Esophagus squamous epithelium (tissue), 5 donors: ENCODE results near the gene DIABLO. TPM values are rescaled to one million over a fixed set of nuclear protein-coding genes. Genes with fewer than 3 reads are reported as not detected.

Experiments
- DNase-seq: peaks from one replicate; lab custom pipeline; 2025; lab: John Stamatoyannopoulos, UW
- H3K27ac ChIP-seq, 4 donors: fragments of 200-600 bp; sonication (generic); one replicate each; pipeline ENCODE4 v1.5.1; 2016 to 2019; ENCODE audit warnings: mild to moderate bottlenecking in 1 of 4
- H3K27me3 ChIP-seq, 4 donors: fragments of 200-600 bp; sonication (generic); 1 replicate in 3 of 4; 2 replicates in 1 of 4; pipeline versions ENCODE4 v1.5.1 to v1.6.0; 2017 to 2021; ENCODE audit warnings: antibody characterized with exemption in 1 of 4
- H3K36me3 ChIP-seq, 3 donors: fragments of 200-600 bp; sonication (generic); one replicate each; pipeline ENCODE4 v1.5.1; 2016 to 2019
- H3K4me1 ChIP-seq, 3 donors: fragments of 200-600 bp; sonication (generic); one replicate each; pipeline ENCODE4 v1.5.1; 2017 to 2019
- H3K4me3 ChIP-seq, 4 donors: fragments of 200-600 bp; sonication (generic); 1 replicate in 3 of 4; 2 replicates in 1 of 4; pipeline ENCODE4 v1.5.1; 2016 to 2019; ENCODE audit warnings: mild to moderate bottlenecking in 2 of 4, moderate library complexity in 1 of 4
- H3K9me3 ChIP-seq, 3 donors: fragments of 200-600 bp; sonication (generic); one replicate each; pipeline ENCODE4 v1.5.1; 2016 to 2019
- POLR2A ChIP-seq, 4 donors: fragments of 450-650 bp; IDR thresholded peaks; one replicate each; pipeline ENCODE4 v1.6.1; 2017; ENCODE audit warnings: antibody characterized with exemption in 4 of 4, mild to moderate bottlenecking in 4 of 4, moderate library complexity in 3 of 4
- WGBS, 2 donors: methylation state at CpG; one replicate each; pipeline ENCODE4 v1.1.5; 2018; 5-methylcytosine and 5-hydroxymethylcytosine counted together
- intact Hi-C: fragments of 100-400 bp; cut with DNase I; formaldehyde crosslinking; loops from one replicate; pipeline ENCODE4 v1.15.0; 2022
- total RNA-seq, 4 donors: library from RNA; depleted of rRNA; stranded (reverse); fragments of >200 nt; gene quantifications; one replicate each; pipeline ENCODE4 v1.1.0, GENCODE V29; 2016
- TF ChIP-seq, protein P1 (sequence below), 6 experiments: fragments of 450-650 bp in 4 of 6; fragments of 200-600 bp in 2 of 6; sonication (generic) in 2 of 6; IDR thresholded peaks; one replicate each; pipeline ENCODE4 v1.5.1; 2016 to 2019; ENCODE audit warnings: antibody characterized with exemption in 6 of 6, mild to moderate bottlenecking in 4 of 6, moderate library complexity in 4 of 6
- donor health status: DM: yes; HTN: yes; CAD: no.

The DIABLO gene
- total RNA-seq, 4 donors from 2014 or later, result 21.6 to 50.0 (median 41.3) TPM

DNA sequence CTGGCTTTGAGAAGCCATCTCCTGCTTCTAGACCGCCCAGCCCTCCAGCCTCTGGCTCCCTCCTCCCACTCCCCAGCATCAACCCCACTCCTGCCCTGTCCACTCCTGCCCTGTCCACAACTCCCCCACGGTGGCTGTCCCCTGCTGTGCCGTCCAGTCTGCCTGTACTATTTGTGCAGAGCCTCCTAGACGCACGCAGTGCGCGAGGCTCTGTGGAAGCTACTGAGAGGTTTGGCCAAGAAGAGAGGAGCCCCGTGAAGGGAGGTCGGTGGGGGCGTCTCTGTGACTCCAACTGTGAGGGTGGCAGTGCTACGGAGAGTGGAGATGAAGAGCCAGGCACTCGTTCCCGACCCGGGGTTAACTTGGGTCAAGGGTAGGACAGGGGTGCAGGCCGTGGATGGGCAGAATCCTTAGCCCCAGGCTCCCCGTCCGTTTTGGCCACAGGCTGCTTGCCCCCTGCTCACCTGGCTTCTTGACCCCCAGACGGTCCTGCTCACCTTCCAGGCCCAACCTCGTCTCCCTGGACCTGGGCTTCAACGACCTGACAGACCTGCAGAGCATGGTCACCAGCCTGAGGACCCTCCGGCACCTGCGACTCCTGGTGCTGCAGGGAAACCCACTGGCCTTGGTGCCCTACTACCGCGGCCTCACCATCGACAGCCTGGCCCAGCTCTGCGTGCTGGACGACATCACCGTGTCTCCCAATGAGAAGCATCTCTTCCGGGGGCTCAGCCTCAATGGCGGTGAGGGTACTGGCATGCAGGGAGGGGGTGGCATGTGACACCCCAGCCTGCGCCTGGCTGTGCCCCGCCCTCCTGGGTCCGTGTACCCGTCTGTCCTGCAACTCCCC is 36.0 kb downstream of the DIABLO start:
- H3K27ac ChIP-seq, result no peak overlapping the region
- H3K36me3 ChIP-seq, result no peaks in the 10 kb centered on the region
- no peaks in the 10 kb centered on the region for H3K4me1 ChIP-seq
- intact Hi-C loops, result loop anchor here (10.0 kb wide), 1 partner anchor 145 kb away; no protein-coding TSS in a partner anchor
- no peaks in the 10 kb centered on the region for H3K9me3 ChIP-seq
- 66 to 80% methylated on average over 13 to 21 of the region's 34 CpGs for WGBS, 2 donors
- no peak for DNase-seq
- peaks cover 0 to 8% (median 0%) of the 10 kb centered on the region in 4 donors for H3K27me3 ChIP-seq
- no peak for TF ChIP-seq POLR2A (IDR thresholded peaks at IDR 0.05)
- TF ChIP-seq, protein P1, sequence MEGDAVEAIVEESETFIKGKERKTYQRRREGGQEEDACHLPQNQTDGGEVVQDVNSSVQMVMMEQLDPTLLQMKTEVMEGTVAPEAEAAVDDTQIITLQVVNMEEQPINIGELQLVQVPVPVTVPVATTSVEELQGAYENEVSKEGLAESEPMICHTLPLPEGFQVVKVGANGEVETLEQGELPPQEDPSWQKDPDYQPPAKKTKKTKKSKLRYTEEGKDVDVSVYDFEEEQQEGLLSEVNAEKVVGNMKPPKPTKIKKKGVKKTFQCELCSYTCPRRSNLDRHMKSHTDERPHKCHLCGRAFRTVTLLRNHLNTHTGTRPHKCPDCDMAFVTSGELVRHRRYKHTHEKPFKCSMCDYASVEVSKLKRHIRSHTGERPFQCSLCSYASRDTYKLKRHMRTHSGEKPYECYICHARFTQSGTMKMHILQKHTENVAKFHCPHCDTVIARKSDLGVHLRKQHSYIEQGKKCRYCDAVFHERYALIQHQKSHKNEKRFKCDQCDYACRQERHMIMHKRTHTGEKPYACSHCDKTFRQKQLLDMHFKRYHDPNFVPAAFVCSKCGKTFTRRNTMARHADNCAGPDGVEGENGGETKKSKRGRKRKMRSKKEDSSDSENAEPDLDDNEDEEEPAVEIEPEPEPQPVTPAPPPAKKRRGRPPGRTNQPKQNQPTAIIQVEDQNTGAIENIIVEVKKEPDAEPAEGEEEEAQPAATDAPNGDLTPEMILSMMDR (IDR thresholded peaks at IDR 0.05), result no peak
- H3K4me3 ChIP-seq, result no peak overlapping the region

DNA sequence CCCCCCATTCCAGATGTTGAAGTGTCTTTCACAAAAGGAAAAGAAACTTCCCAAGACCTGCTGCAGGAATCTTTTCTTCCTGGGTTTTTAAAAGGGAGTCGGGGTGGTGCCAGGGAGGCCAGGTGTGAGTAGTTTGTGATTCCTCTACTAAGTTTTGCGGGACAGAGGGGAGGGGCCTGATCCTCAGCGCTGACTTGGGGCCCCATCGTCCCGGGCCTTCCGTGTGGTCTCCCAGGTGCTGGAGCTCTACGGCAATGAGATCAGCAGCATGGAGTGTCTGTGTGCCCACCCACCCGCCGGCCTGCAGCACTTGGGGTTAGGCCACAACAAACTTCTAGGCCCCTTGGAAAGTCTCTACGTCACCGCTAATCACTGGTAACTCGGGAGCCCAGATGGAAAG is 38.4 kb downstream of the DIABLO start:
- Histone ChIP-seq H3K27me3 (peaks cover 0 to 22% (median 0%) of the 10 kb centered on the region in 4 donors), H3K4me3 (no peak overlapping the region), H3K9me3 (no peaks in the 10 kb centered on the region), H3K4me1 (peaks cover 0 to 12% (median 0%) of the 10 kb centered on the region in 3 donors), H3K36me3 (no peaks in the 10 kb centered on the region), H3K27ac (no peak overlapping the region)
- DNase-seq, result no peak
- WGBS, 2 donors, result 40 to 83% methylated on average over 2 to 7 of the region's 12 CpGs
- intact Hi-C loops, result loop anchor here (10.0 kb wide), 1 partner anchor 143 kb away; no protein-coding TSS in a partner anchor
- TF ChIP-seq, protein P1 (IDR thresholded peaks at IDR 0.05), result no peak

DNA sequence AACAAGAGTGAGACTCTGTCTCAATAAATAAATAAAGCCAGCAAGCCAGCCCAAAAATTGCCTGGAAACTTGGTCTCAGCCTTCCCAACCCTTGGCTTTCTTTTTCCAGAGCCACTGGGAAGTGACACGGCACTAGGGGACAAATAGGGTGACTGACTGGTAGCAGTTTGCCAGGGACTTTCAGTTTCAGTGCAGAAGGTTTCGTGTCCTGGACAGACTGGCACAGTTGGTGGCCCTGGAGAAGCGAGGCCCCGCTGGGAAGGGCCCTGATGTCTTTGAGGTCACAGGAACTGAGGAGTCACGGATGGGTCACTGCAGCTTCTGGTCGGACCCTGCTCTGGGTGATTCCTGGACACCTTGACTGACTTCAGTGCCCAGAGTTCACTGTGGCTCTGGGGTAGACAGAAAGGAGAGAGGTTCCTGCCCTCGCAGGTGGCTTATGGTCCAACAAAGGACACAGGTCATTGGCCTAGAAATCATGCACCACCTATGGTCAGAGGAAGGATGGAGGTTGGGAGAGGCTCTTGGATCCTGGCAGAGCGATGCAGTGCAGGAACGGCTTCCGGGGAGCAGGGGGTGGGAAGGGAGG is 40.3 kb downstream of the DIABLO start:
- H3K36me3 ChIP-seq, result no peaks in the 10 kb centered on the region
- peaks cover 0 to 27% (median 0%) of the 10 kb centered on the region in 4 donors for H3K27me3 ChIP-seq
- intact Hi-C loops, result loop anchor here (10.0 kb wide), 1 partner anchor 141 kb away; no protein-coding TSS in a partner anchor
- no peak overlapping the region for H3K27ac ChIP-seq
- no peak for DNase-seq
- TF ChIP-seq, protein P1 (IDR thresholded peaks at IDR 0.05), result no peak
- TF ChIP-seq POLR2A (IDR thresholded peaks at IDR 0.05), result no peak
- no peaks in the 10 kb centered on the region for H3K9me3 ChIP-seq
- 80 to 86% methylated on average over 4 to 9 of the region's 10 CpGs for WGBS, 2 donors
- H3K4me3 ChIP-seq, result no peak overlapping the region
- H3K4me1 ChIP-seq, result peaks cover 0 to 12% (median 0%) of the 10 kb centered on the region in 3 donors

DNA sequence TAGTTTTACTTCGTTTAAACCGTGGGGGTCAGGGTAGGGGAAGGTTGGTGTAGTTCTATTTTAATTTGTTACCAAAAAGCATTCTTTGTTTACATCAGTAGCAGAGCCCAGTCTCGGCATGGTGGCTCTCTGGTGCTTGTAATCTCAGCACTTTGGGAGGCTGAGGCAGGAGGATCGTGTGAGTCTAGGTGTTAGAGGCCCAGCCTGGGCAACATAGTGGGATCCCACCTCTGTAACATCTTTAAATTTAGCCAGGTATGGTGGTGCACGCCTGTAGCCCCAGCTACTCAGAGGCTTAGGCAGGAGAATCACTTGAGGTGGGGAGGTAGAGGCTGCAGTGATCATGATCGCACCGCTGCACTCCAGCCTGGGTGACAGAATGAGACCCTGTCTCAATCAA is 40.8 kb downstream of the DIABLO start:
- H3K9me3 ChIP-seq, result no peaks in the 10 kb centered on the region
- DNase-seq, result no peak
- peaks cover 0 to 27% (median 0%) of the 10 kb centered on the region in 4 donors for H3K27me3 ChIP-seq
- H3K36me3 ChIP-seq, result no peaks in the 10 kb centered on the region
- H3K4me1 ChIP-seq, result peaks cover 0 to 12% (median 0%) of the 10 kb centered on the region in 3 donors
- H3K4me3 ChIP-seq, result no peak overlapping the region
- 87 to 93% methylated on average over 3 to 7 of the region's 7 CpGs for WGBS, 2 donors
- TF ChIP-seq, protein P1 (IDR thresholded peaks at IDR 0.05), result no peak
- no peak for TF ChIP-seq POLR2A (IDR thresholded peaks at IDR 0.05)
- no peak overlapping the region for H3K27ac ChIP-seq
- intact Hi-C loops, result loop anchor here (10.0 kb wide), 1 partner anchor 140 kb away; no protein-coding TSS in a partner anchor
